ENCODE results near the gene SLC7A1. TPM values are rescaled to one million over a fixed set of nuclear protein-coding genes. Genes with fewer than 3 reads are reported as not detected.
A peak's percentile ranks its signal among the peaks of the same experiment; 100 is the strongest.
"Not testable (repeated sequence)": the region's sequence is repeated elsewhere in the genome, so short reads cannot be mapped to it uniquely, and the experiment has no call there.

The SLC7A1 gene
- polyA plus RNA-seq (ENCODE audit: insufficient read length in 4 of 4), result 10 to 100 TPM; 13.3 to 20.4 (median 17.2) TPM

DNA sequence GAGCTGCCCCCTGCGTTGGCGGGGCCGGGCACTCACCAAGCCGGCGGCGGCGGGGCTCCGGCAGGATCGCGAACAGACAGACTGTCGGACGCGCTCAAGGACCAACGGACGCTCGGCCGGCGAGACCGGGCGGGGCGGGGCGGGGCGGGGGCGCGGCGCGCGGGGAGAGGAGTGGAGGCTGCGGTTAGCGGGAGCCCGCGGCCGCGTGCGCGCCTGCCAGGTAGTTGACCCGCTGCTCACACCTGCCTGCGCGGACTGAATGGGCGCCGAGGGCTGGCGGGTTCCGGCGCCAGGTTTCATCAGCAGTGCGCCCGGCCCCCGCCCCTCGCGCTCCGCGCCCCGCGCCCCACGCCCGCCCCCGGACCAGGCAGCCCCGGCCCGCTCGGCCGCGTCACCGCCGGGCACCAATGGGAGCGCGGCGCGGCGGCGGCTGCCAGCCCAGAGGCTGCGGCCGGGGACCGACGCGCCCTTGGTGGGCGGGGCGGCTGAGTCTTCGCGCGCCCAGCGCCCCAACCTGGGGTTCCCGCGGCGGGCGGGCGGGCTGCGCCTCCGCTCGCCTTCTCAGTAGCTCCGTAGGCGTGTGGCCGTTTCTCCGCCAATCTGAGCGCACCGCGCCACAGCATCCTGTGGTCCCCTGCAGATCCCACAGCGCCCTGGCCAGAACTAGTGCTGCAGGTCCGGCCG lies at the start of gene SLC7A1:
SLC7A1 (minus strand) TSS at position 309 of the 684 bp plus-strand sequence. CDS start 59,500 bp downstream, outside the sequence.
- DNase-seq (ENCODE audit: low read depth in 4 of 4, low spot score in 2 of 4), result peak in 3 of 4 donors; percentile 50 to 69 (median 51)

- DNase-seq (ENCODE audit: low read depth in 4 of 4, low spot score in 2 of 4), result no peak
Measured at GRCh38 chr13:29640665-29641064, 45.2 kb upstream of the SLC7A1 start.

DNA sequence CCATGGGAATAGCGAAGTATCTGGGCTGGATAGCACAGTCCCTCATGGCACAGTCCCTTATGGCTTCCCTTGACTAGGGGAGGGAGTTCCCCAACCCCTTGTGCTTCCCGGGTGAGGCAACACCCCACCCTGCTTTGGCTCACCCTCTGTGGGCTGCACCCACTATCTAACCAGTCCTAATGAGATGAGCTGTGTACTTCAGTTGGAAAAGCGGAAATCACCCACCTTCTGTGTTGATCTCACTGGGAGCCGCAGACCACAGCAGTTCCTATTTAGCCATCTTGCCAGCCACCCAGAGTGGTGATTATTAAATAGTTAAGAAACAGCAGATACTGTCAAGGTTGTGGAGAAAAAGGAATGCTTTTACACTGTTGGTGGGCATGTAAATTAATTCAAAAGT lies 41.3 kb upstream of the SLC7A1 start:
- DNase-seq (ENCODE audit: low read depth in 4 of 4, low spot score in 2 of 4), result not testable (repeated sequence)

DNA sequence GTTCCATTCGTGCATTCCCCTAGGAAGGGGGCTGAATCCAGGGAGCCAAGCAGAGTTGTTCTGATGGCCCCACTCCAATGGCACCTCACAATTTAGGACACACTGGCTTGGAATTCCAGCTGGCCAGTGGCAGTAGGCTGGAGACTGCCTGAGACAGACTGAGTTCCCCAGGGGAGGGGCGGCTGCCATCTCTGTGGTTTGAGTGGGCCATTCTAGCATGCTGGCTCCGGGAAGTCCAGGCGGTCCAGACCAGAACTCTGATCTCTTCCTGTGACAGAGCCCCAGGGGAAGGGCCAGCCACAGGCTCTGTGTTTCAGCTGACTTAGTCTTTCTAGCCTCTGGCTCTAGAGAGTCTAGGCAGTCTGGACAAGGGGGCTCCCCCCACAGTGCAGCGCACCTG lies 29.5 kb upstream of the SLC7A1 start:
- no peak for DNase-seq (ENCODE audit: low read depth in 4 of 4, low spot score in 2 of 4)

- DNase-seq (ENCODE audit: low read depth in 4 of 4, low spot score in 2 of 4), result no peak
Measured at GRCh38 chr13:29621841-29622240, 26.4 kb upstream of the SLC7A1 start.

DNA sequence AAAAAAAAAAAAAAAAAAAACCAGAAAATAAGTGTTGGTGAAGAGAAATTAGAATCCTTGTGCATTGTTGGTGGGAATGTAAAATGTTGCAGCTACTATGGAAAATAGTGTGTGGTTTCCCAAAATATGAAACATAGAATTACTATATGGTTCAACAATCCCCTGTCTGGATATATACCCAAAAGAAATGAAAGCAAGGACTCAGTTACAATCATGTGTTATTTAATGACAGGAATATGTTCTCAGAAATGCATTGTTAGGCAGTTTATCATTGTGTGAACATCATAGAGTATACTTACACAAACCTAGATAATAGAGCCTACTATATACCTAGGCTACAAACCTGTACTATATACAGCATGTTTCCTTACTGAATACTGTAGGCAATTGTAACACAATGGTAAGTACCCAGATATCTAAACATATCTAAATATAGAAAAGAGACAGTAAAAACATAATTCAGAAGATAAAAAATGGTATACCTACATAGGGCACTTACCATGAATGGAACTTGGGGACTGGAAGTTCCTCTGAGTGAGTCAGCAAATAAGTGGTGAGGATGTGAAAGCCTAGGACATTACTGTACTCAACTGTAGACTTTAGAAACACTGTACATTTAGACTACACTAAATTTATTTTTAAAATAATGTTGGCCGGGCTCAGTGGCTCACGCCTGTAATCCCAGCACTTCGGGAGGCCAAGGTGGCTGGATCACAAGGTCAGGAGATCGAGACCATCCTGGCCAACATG lies 25.7 kb upstream of the SLC7A1 start:
- DNase-seq (ENCODE audit: low read depth in 4 of 4, low spot score in 2 of 4), result no peak

DNA sequence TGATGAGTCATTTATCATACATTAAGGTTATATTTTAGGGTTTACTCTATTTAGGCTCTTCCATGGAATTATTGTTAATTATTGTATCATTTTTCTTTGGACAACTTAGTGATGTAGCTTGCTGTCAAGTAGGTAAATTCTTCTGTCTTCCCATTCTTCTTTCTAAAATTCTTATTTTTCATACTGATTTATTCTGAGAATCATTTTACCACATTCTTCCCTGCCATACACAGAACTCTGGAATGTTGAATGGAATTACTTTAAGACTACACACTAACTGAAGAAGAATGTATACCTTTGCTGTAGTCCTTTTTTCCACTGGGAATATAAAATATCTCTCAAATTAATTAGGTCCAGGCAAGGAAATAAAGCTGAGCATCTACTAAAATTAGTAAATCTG lies 24.5 kb upstream of the SLC7A1 start:
- no peak for DNase-seq (ENCODE audit: low read depth in 4 of 4, low spot score in 2 of 4)

- DNase-seq (ENCODE audit: low read depth in 4 of 4, low spot score in 2 of 4), result no peak
Measured at GRCh38 chr13:29613101-29613500, 17.6 kb upstream of the SLC7A1 start.

DNA sequence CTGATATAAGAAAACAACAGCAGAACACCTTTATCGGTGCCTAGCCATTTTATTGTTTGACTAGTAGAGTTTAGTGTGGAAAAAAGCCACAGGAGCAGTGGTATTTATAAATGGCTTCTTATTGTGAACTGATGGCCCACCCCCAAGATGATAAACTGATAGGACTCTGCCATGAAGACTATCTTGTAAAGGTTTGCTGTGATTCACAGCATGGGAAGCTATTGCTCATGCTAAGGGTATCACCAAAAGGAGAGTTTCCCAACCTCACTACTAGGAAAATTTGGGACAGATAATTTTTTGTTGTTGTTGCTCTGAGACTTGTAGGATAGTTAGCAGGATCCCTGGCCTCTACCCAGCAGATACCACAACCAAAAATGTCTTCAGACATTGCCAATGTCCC lies 12.0 kb upstream of the SLC7A1 start:
- DNase-seq (ENCODE audit: low read depth in 4 of 4, low spot score in 2 of 4), result no peak

DNA sequence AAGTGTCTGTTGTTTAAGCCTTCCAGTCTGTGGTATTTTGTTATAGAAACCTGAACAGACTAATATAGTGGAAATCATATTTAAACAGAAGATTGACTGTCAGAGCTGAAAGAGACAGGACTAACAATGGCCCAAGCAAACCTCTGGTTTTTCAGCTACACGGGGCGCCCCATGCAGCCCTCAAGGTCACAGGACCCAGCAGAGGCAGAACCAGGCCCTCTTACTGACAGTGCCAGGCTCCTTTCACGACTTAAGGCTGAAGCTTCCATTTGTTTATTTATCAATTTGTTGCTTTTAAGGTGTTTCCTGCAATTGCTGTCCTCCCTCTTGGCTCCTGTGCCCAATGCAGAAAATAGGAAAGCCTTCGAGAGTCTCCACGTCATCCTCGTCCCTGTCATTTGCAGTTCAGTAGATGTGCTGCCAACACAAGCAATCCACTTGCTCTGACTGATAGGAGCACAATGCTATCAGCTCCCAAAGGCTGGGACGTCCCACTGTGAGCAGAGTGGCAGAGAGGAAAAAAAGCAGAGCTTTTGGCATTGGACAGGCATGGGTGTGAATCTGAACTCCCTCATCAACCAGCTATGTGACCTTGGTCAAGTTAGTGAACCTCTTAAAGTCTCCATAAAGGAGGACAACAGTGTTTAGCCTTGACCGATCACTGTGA lies 10.5 kb upstream of the SLC7A1 start:
- no peak for DNase-seq (ENCODE audit: low read depth in 4 of 4, low spot score in 2 of 4)

DNA sequence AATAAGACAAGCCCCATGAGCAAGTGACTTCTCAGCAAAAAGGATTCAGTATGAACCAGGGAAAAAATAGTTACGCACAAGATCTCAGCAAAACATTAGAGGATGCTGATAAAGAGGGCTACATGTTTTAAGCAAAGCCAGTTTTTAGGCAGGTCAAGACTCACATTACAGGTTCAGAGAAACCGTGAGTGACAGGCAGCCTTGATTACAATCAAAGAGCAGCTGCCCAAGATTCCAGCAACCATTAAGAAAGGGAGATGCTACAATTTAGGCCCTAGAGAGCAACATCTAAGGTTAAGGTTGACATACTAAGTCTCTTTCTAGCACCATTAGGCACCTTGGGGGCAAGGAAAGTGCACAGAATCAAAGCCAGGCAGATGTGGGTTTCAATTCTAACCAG lies 2.8 kb upstream of the SLC7A1 start:
- no peak for DNase-seq (ENCODE audit: low read depth in 4 of 4, low spot score in 2 of 4)

- DNase-seq (ENCODE audit: low read depth in 4 of 4, low spot score in 2 of 4), result no peak
Measured at GRCh38 chr13:29597706-29598105, 2.2 kb upstream of the SLC7A1 start.

DNA sequence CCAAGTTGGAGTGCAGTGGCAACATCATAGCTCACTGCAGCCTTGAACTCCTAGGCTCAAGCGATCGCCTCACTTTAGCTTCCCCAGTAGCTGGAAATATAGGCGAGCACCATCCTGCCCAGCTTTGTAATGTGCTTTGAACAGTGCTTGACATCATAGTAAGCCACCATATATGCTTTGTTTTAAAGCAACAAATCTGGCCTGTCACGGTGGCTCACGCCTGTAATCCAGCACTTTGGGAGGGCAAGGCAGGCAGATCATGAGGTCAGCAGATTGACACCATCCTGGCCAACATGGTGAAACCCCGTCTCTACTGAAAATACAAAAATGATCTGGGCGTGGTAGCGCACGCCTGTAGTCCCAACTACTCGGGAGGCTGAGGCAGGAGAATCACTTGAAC lies 1.8 kb upstream of the SLC7A1 start:
- DNase-seq (ENCODE audit: low read depth in 4 of 4, low spot score in 2 of 4), result no peak

DNA sequence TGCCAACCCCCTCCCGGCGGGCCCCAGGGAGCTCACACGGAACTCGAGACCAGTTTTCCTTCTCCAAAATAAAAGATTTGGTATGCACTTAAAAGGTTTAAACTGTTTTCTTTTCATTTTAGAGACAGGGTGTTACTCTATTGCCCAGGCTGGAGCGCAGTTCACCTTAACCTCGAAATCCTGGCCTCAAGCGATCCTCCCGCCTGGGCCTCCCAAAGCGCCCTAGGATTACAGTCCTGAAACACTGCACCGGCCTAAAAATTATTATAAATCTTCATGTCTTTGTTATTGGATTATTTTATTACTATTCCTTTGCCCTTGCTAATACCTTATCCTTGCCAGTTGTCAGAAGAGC lies 553 bp upstream of the SLC7A1 start:
- no peak for DNase-seq (ENCODE audit: low read depth in 4 of 4, low spot score in 2 of 4)

GRCh38 chr13:29594710-29595379 lies 643 bp downstream of the SLC7A1 start:
- DNase-seq (ENCODE audit: low read depth in 4 of 4, low spot score in 2 of 4), result no peak

GRCh38 chr13:29594303-29594709 lies 1.2 kb downstream of the SLC7A1 start:
- no peak for DNase-seq (ENCODE audit: low read depth in 4 of 4, low spot score in 2 of 4)

DNA sequence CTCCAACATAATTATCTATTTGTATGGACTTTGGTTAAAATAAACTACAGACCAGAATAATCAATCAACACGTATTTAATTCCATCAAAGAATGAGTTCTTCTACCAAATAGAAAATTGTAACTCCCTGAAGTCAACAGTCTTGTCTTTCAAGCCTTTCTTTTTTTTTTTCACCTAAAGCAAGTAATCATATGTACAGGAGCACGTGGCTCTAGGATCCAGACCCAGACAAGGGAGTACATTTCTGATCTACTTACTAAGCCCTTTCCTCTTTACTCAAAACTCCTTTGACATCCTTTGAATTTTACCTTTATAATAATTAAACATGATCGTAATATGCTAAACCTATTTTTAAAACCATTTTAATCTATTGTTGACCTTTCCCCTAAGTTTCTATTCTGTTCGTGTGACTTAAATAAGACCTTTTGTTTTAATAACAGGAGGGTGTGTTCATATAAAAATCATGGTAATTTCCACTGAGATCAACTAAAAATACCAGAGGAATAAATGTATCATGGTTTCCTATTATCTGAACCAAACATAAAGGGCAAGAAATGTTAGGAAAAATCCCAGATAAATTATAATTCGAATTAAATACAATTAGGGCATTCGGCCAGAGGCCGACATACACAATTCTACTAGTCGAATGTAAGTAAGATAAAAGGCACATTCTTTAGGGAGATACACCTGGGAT lies 1.7 kb downstream of the SLC7A1 start:
- DNase-seq (ENCODE audit: low read depth in 4 of 4, low spot score in 2 of 4), result no peak

- no peak for DNase-seq (ENCODE audit: low read depth in 4 of 4, low spot score in 2 of 4)
Measured at GRCh38 chr13:29591310-29591709, 4.2 kb downstream of the SLC7A1 start.

GRCh38 chr13:29589967-29590366 lies 5.5 kb downstream of the SLC7A1 start:
- no peak for DNase-seq (ENCODE audit: low read depth in 4 of 4, low spot score in 2 of 4)

- DNase-seq (ENCODE audit: low read depth in 4 of 4, low spot score in 2 of 4), result no peak
Measured at GRCh38 chr13:29589234-29589633, 6.3 kb downstream of the SLC7A1 start.

- DNase-seq (ENCODE audit: low read depth in 4 of 4, low spot score in 2 of 4), result no peak
Measured at GRCh38 chr13:29587645-29588044, 7.8 kb downstream of the SLC7A1 start.
